Memory B cell (primary cell): ENCODE data around the gene GNAI1.

Experiments
- ATAC-seq: fragments of 150-1000 bp; cut with Tn5 transposase; 2 replicates; pipeline ENCODE4 v1.10.0; 2021; ENCODE audit warnings: low read depth, mild to moderate bottlenecking, moderate library complexity
- DNase-seq, 2 donors: peaks; one replicate each; pipeline ENCODE4 v3.0.0; 2022; ENCODE audit warnings: low spot score in 2 of 2
- H3K27ac Mint-ChIP-seq: one replicate; pipeline ENCODE4 v1.8.0; 2022; ENCODE audit warnings: mild to moderate bottlenecking, moderate library complexity, mixed read lengths
- H3K27me3 Mint-ChIP-seq: one replicate; pipeline ENCODE4 v1.8.0; 2022; ENCODE audit warnings: mixed read lengths
- H3K36me3 Mint-ChIP-seq: one replicate; pipeline ENCODE4 v1.8.0; 2022; ENCODE audit warnings: mild to moderate bottlenecking, mixed read lengths
- H3K4me1 Mint-ChIP-seq: one replicate; pipeline ENCODE4 v1.8.0; 2022; ENCODE audit warnings: mixed read lengths
- H3K4me3 Mint-ChIP-seq: one replicate; pipeline ENCODE4 v1.8.0; 2022; ENCODE audit warnings: mild to moderate bottlenecking, moderate library complexity, mixed read lengths
- H3K9me3 Mint-ChIP-seq: one replicate; pipeline ENCODE4 v1.8.0; 2022; ENCODE audit warnings: mixed read lengths

The GNAI1 gene

DNA sequence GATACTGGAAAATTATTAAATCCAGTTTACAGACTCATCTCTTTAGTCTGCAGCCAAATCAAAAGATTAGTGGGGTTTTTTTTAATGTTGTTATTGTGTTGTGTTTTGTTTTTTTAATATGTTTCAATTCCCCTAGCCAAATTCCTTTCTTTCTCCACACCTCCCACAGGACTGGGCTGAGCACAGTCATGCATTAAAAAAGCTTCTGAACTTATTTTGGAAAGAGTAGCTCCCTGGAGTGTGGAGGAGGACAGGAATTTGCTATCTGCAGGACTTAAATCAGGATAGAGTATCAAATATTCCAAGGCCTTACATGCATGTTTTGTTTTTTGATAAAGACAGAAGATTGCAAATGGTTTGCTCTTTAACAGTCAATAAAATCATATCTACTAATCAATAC lies 90.7 kb downstream of the GNAI1 start:
- DNase-seq, result no peak
- no peaks in the 10 kb centered on the region for H3K9me3 Mint-ChIP-seq
- no peak for ATAC-seq
- no peaks in the 10 kb centered on the region for H3K27me3 Mint-ChIP-seq
- no peaks in the 10 kb centered on the region for H3K36me3 Mint-ChIP-seq
- H3K4me1 Mint-ChIP-seq, result no peaks in the 10 kb centered on the region
- H3K4me3 Mint-ChIP-seq, result no peak overlapping the region
- no peak overlapping the region for H3K27ac Mint-ChIP-seq

DNA sequence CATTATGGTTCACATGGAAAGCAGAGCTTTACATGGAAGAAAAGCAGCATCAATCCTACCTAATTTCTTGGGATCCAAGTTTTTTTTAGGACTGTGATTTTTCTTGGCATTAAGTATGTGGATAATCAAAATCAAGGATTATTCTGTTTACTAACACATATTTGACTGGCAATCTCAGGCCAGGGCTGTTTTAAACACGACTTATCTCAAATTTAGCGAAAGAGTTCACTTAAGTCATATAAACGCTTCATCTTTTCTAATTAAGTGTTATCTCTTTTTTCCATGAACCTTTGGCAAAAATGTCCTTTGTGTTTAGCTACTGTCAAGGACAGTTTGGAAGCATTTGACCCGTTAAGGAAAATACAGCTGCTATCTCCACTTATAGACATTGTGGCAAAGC lies 92.0 kb downstream of the GNAI1 start:
- Mint-ChIP-seq H3K9me3 (no peaks in the 10 kb centered on the region), H3K36me3 (no peaks in the 10 kb centered on the region), H3K4me1 (no peaks in the 10 kb centered on the region), H3K27ac (no peak overlapping the region), H3K27me3 (no peaks in the 10 kb centered on the region), H3K4me3 (no peak overlapping the region)
- ATAC-seq, result no peak
- DNase-seq, result no peak

DNA sequence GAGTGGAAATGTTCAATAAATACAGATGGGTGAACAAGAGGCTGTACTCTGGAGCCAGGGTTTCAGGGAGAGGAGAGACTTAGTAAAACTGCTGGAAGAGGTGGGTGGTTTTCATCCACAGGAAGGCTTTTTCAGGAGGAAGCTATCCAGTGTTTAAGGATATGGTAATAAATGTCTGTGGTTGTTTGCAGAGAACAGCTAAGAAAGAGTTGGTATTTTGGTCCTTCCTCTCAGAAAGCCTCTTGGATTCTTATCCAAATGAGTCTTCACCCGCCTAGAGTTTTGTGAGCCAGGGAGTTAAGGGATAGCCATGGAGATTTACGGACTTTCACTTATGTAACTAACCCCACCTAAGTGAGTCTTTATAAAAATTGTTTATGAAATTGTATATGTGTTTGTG lies 95.7 kb downstream of the GNAI1 start:
- Mint-ChIP-seq H3K27me3 (no peaks in the 10 kb centered on the region), H3K27ac (no peak overlapping the region), H3K36me3 (no peaks in the 10 kb centered on the region), H3K4me1 (no peaks in the 10 kb centered on the region), H3K9me3 (no peaks in the 10 kb centered on the region), H3K4me3 (no peak overlapping the region)
- no peak for ATAC-seq
- no peak for DNase-seq

DNA sequence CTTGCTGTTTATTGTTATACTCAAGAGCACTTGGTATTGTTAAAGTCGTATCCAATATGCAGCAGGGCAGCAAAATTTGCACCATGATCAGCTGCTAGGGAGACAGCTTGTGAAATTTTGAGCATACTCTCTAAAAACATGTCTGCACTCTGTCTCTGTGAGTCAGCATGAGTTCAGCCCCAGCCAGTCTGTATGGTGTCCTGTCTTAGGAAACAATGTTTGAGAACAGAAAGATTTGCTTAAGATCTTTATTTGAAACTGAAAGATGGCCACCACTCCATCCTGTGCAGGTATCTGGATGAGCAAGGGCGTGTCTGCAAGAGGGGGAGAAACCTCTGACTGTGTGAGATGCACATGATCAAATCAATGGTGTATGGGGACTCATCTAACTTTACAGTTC lies 97.1 kb downstream of the GNAI1 start:
- Mint-ChIP-seq H3K4me1 (no peaks in the 10 kb centered on the region), H3K27me3 (no peaks in the 10 kb centered on the region), H3K9me3 (no peaks in the 10 kb centered on the region), H3K27ac (no peak overlapping the region), H3K36me3 (no peaks in the 10 kb centered on the region), H3K4me3 (no peak overlapping the region)
- DNase-seq (no peak), ATAC-seq (no peak)

DNA sequence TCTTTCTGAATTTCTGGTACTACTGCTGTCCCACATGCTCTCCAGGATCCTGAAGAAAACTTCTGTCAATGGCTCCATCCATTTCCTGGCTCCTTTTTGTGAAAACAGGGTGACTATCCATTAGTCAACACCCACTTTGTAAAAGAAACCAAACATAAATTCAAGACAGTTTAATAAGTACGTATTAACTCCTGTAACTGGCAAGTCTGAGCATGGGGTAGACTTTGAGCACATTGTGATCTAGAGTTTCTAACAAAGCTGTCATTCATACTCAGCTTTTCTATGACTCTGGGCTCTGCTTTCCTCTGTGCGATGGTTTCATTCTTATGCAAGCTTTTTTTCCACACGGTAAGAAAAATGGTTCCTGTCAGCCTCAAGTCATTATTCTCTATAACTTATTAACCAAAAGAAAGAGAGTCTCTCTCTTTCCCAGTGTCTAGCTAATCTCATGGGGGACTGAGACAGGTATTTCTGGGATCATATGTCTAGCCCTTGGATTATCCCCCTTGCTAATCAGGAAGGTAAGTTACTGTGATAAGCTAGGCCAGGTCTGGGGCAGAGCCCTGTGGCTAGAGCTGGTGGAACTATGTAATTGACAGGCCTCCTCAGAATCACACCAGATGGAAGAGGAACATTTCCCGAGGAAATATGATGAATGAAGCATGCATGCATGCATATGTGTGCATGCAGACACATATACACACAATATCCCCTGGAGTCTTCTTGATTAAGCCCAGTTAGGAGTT lies 98.5 kb downstream of the GNAI1 start:
- Mint-ChIP-seq H3K4me3 (no peak overlapping the region), H3K9me3 (no peaks in the 10 kb centered on the region), H3K27ac (no peak overlapping the region), H3K4me1 (no peaks in the 10 kb centered on the region), H3K27me3 (no peaks in the 10 kb centered on the region), H3K36me3 (no peaks in the 10 kb centered on the region)
- DNase-seq, result no peak
- no peak for ATAC-seq

DNA sequence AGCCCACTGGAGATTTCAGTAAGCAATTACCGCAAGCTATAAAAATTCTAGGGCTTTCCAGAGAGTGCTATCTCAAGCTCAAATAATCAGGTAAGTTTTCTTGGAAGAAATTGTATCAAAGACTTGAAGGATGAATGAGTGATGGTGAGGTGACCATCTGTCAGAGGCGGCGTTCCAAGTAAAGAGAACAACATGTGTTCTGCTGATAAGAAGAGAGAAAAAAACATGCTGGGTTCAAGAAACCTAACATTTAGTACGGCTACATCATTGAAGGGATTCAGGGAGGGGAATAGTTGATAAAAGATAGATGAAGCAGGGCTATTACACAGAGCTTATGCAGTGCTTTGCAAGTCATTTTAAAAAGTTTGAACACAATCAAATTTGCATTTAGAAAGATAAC lies 100.7 kb downstream of the GNAI1 start:
- no peaks in the 10 kb centered on the region for H3K4me1 Mint-ChIP-seq
- H3K4me3 Mint-ChIP-seq, result no peak overlapping the region
- ATAC-seq (no peak), DNase-seq (no peak)
- H3K27me3 Mint-ChIP-seq, result no peaks in the 10 kb centered on the region
- H3K27ac Mint-ChIP-seq, result no peak overlapping the region
- no peaks in the 10 kb centered on the region for H3K36me3 Mint-ChIP-seq
- H3K9me3 Mint-ChIP-seq, result no peaks in the 10 kb centered on the region

DNA sequence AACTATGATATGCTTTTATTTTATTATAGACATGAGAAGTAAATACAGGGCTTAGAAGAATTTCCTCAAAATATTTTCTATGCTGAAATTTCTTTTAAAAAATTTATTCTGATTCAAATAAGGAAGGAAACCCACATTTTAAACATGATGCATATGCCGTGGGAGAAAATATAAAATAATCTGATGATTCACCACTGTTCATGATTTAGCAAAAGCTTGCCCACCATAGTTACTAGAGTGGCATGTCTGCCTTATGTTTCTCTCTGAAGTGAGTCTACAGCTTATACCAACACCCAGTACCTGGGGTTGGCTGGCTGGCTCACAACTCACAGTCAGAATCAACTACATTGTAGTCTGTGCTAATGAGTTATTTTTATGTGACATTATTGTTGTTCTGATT lies 102.0 kb downstream of the GNAI1 start:
- H3K9me3 Mint-ChIP-seq, result peaks cover under 1% of the 10 kb centered on the region
- no peak overlapping the region for H3K4me3 Mint-ChIP-seq
- H3K27ac Mint-ChIP-seq, result no peak overlapping the region
- H3K36me3 Mint-ChIP-seq, result no peaks in the 10 kb centered on the region
- no peaks in the 10 kb centered on the region for H3K4me1 Mint-ChIP-seq
- H3K27me3 Mint-ChIP-seq, result no peaks in the 10 kb centered on the region
- DNase-seq (no peak), ATAC-seq (no peak)

DNA sequence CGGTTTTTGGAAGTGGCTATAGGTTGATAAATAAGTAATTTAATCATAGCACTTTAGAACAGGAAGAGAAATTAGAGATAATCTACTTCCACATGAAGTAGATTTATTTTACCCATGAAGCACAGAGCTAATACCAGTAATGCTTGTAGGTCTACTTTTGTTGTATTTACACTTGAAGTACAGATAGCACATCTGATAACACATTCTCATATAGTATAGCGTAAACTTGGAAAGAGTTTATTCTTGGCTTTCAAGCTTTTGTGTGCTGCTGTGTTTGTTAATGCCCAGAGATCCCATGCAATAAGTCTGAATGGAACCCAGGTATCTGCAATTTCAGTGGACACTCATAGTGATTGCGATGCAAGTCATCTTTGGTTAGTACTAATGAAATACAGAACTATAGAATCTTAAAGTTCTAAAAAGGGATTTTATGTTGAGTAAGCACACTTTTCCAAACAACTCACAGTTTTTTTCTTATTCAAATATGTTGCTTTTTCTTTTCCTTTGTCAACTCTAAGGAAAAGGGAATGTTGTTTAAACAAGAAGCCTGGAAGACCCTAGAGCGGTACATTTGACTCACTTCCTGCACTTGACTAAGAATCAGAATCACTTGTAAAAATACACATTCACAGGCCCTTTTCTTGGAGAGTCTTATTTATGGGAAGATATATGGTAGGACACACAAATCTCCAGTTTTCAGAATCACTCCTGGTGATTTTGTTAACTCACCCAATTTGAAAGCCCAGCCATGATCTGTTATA lies 105.8 kb downstream of the GNAI1 start:
- H3K27me3 Mint-ChIP-seq, result no peaks in the 10 kb centered on the region

DNA sequence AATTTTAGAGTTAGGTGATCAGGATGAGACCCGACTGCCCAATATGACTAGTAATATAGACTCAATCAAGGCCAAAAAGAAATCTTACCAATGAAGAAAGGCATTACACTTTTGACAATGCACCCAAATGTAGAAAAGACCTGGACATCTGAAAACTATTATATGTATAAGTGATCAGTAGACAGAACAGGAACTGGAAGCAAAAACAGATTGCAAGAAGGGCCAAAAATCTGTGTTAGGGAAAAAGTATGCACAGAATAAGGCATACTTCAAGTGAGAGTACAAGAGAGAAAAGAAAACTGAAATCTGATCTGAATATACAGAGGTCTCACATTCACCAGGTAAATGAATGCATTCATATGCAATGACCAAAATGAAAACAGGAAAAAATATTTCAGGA lies 107.0 kb downstream of the GNAI1 start:
- ATAC-seq (no peak), DNase-seq (no peak)
- Mint-ChIP-seq H3K27me3 (no peaks in the 10 kb centered on the region), H3K4me1 (no peaks in the 10 kb centered on the region), H3K9me3 (peaks cover 3% of the 10 kb centered on the region), H3K36me3 (no peaks in the 10 kb centered on the region), H3K4me3 (no peak overlapping the region), H3K27ac (no peak overlapping the region)

More for the DNA sequence above, 105.8 kb downstream of the GNAI1 start:
- no peaks in the 10 kb centered on the region for H3K36me3 Mint-ChIP-seq
- H3K27ac Mint-ChIP-seq, result no peak overlapping the region
- H3K9me3 Mint-ChIP-seq, result peaks cover 3% of the 10 kb centered on the region
- H3K4me1 Mint-ChIP-seq, result no peaks in the 10 kb centered on the region
- H3K4me3 Mint-ChIP-seq, result no peak overlapping the region
- no peak for ATAC-seq
- no peak for DNase-seq

DNA sequence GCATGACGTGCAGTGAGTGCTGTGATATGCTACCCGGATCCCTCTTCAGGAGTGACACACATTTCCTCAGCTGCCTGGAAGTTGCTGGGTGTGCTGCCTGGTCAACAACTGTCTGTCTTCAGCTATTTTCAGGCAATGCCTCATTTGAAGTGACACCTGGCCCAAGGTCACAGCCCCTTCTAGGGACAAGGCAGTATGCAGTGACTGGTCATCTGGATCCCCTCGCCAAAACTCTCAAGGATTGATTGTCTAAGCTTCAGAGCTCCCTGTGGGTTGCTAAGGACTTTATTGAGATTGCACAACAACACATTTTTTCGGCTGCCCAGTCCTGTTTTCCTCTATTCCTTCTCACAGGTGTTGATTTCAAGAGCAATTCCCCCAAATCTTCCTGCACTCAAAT lies 108.8 kb downstream of the GNAI1 start:
- Mint-ChIP-seq H3K9me3 (peaks cover 3% of the 10 kb centered on the region), H3K27me3 (no peaks in the 10 kb centered on the region), H3K4me1 (no peaks in the 10 kb centered on the region), H3K27ac (no peak overlapping the region), H3K36me3 (no peaks in the 10 kb centered on the region), H3K4me3 (no peak overlapping the region)
- DNase-seq (no peak), ATAC-seq (no peak)

DNA sequence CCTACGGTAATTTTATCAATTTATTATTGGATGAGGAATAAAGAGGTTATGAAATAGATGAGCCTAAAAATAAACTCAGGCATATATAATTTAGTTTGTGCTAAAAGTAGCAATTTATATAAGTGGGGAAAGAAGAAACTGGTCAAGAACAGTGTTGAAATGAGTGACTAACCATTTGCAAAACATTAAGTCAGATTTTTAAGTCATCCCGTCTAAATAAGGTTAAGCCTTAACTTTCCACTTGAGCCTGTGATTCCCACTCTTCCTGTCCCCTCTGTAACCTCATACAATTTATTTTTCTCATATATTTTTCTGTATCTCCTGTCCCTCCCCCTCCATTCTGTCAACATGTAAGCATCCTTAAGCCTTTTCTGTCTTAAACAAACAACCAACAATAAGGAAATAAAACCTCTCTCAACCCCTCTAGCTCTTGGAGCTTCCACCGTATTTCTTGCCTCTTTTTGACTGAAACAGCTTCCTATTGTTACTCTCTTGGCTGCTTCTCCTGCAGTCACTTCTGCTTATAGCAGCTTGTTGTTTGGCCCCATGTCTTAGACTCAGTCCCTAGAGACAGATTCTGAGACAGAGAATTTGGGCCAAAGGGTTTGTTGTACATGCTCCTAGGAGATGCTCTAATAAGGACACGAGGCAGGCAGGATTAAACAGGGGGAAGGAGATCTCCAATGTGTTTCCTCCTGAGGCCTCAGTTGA lies 109.7 kb downstream of the GNAI1 start:
- H3K36me3 Mint-ChIP-seq, result no peaks in the 10 kb centered on the region
- no peak for DNase-seq
- H3K27ac Mint-ChIP-seq, result no peak overlapping the region
- no peaks in the 10 kb centered on the region for H3K27me3 Mint-ChIP-seq
- H3K4me1 Mint-ChIP-seq, result no peaks in the 10 kb centered on the region
- H3K9me3 Mint-ChIP-seq, result peaks cover 3% of the 10 kb centered on the region
- ATAC-seq, result no peak
- no peak overlapping the region for H3K4me3 Mint-ChIP-seq

DNA sequence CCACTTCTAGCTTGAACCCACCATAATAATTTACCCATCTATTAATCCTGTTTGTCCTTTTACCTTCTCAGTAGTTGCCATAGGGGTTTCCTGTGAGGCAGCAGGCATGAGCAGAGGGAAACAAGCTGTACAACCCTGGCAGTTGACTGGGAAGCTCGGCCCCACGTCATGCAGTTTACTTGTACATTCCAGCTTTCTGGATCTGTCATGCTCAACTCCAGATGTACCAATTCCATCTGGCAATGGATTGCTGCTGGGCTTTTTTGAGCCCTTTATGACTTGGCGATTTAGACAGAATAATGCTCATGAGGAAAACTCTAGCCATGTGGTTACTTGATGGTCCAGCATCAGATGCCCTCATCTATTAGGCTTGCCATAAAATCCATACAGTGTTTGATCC lies 112.5 kb downstream of the GNAI1 start:
- ATAC-seq (no peak), DNase-seq (no peak)
- no peaks in the 10 kb centered on the region for H3K36me3 Mint-ChIP-seq
- H3K27ac Mint-ChIP-seq, result no peak overlapping the region
- no peaks in the 10 kb centered on the region for H3K27me3 Mint-ChIP-seq
- no peaks in the 10 kb centered on the region for H3K4me1 Mint-ChIP-seq
- peaks cover 5% of the 10 kb centered on the region for H3K9me3 Mint-ChIP-seq
- no peak overlapping the region for H3K4me3 Mint-ChIP-seq

DNA sequence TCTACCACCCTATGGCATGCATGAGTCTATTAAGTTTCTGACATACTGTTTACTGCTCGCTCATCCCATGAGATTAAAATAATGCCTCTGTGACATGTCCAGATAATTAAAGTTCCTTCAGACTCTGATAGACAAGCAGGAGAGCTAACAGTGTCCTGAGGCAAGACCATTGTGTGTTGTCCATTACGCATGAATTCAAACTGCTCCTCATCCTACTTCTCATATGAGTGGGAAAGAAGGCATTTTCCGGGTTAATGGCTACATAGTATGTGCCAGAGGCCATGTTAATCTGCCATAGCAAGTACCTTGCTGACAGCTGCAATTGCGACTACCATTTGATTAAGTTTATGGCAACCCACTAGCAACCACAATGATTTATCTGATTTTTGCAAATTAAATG lies 113.3 kb downstream of the GNAI1 start:
- no peak for ATAC-seq

DNA sequence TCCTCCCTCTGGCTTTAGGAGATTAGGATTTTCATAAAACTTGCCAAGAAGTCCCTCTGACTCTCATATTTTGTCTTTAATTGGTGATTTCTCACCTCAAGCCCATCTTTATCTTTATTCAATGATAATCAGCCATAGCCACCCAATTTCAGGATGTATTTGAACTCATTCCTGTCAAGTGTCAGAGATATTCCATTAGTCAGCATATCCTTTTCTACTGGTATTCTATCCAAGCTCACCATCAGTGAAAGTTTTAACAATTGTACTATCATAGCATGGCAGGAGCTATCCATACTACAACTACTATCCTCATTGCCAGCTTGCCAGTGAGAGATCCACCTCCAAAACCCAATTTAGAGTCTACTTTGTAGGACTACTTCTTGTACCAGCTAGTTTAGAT lies 114.6 kb downstream of the GNAI1 start:
- H3K36me3 Mint-ChIP-seq, result no peaks in the 10 kb centered on the region
- H3K27ac Mint-ChIP-seq, result no peak overlapping the region
- H3K27me3 Mint-ChIP-seq, result no peaks in the 10 kb centered on the region
- H3K4me3 Mint-ChIP-seq, result no peak overlapping the region
- ATAC-seq (no peak), DNase-seq (no peak)
- H3K4me1 Mint-ChIP-seq, result no peaks in the 10 kb centered on the region
- H3K9me3 Mint-ChIP-seq, result peaks cover 5% of the 10 kb centered on the region

More for the DNA sequence above, 113.3 kb downstream of the GNAI1 start:
- H3K4me3 Mint-ChIP-seq, result no peak overlapping the region
- H3K27ac Mint-ChIP-seq, result no peak overlapping the region
- H3K9me3 Mint-ChIP-seq, result peaks cover 5% of the 10 kb centered on the region
- no peak for DNase-seq
- H3K27me3 Mint-ChIP-seq, result no peaks in the 10 kb centered on the region
- H3K36me3 Mint-ChIP-seq, result no peaks in the 10 kb centered on the region
- H3K4me1 Mint-ChIP-seq, result no peaks in the 10 kb centered on the region
